ENCODE data around the gene CHST7. TPM values are rescaled to one million over a fixed set of nuclear protein-coding genes. Genes with fewer than 3 reads are reported as not detected.

Gene CHST7
- total RNA-seq, 3 donors from 2014 or later: 1.4 to 4.1 (median 2.7) TPM

- intact Hi-C loops (cut with DNase I, micrococcal nuclease): no loop called here
- peak; percentile 98 for ATAC-seq
- Histone ChIP-seq H3K36me3 (ENCODE audit: low read depth) (no peaks in the 10 kb centered on the region), H3K4me3 (peak within 1 kb of the TSS; percentile 56), H3K4me1 (ENCODE audit: low read depth) (peaks cover 2% of the 10 kb centered on the region), H3K9me3 (no peaks in the 10 kb centered on the region)
- no peak for TF ChIP-seq CTCF (IDR thresholded peaks at IDR 0.05)
- DNase-seq: peak; percentile 94 to 95 (median 94)
Measured at GRCh38 chrX:46545111-46546005, 28.2 kb upstream of the CHST7 start, which contains the start of gene ZNF674. Gene ZNF674, minus strand, starts transcription at chrX:46545421. Its CDS starts 3,334 bp downstream, at chrX:46542087.

- DNase-seq (no peak), ATAC-seq (no peak)
- Histone ChIP-seq H3K9me3 (no peaks in the 10 kb centered on the region), H3K4me3 (no peak overlapping the region), H3K36me3 (ENCODE audit: low read depth) (no peaks in the 10 kb centered on the region), H3K4me1 (ENCODE audit: low read depth) (peaks cover 2% of the 10 kb centered on the region)
- no peak for TF ChIP-seq CTCF (IDR thresholded peaks at IDR 0.05)
- intact Hi-C loops (cut with DNase I, micrococcal nuclease): no loop called here
Measured at GRCh38 chrX:46547857-46548256, 25.7 kb upstream of the CHST7 start.

- H3K4me1 ChIP-seq (ENCODE audit: low read depth): peaks cover 2% of the 10 kb centered on the region
- intact Hi-C loops (cut with DNase I, micrococcal nuclease): no loop called here
- TF ChIP-seq CTCF (IDR thresholded peaks at IDR 0.05): no peak
Measured at GRCh38 chrX:46549914-46550313, 23.7 kb upstream of the CHST7 start.

GRCh38 chrX:46551494-46552128, 22.0 kb upstream of the CHST7 start:
- H3K36me3 ChIP-seq (ENCODE audit: low read depth): no peaks in the 10 kb centered on the region
- H3K4me3 ChIP-seq: no peak overlapping the region
- H3K9me3 ChIP-seq: no peaks in the 10 kb centered on the region
- H3K4me1 ChIP-seq (ENCODE audit: low read depth): peaks cover 2% of the 10 kb centered on the region
- DNase-seq (no peak), ATAC-seq (no peak)
- intact Hi-C loops (cut with DNase I, micrococcal nuclease): no loop called here
- no peak for TF ChIP-seq CTCF (IDR thresholded peaks at IDR 0.05)

More at GRCh38 chrX:46549914-46550313, 23.7 kb upstream of the CHST7 start:
- no peaks in the 10 kb centered on the region for H3K36me3 ChIP-seq (ENCODE audit: low read depth)
- H3K4me3 ChIP-seq: no peak overlapping the region
- ATAC-seq: no peak
- H3K9me3 ChIP-seq: no peaks in the 10 kb centered on the region
- no peak for DNase-seq

- intact Hi-C loops (cut with DNase I, micrococcal nuclease): no loop called here
- Histone ChIP-seq H3K4me1 (ENCODE audit: low read depth) (no peaks in the 10 kb centered on the region), H3K4me3 (no peak overlapping the region), H3K36me3 (ENCODE audit: low read depth) (no peaks in the 10 kb centered on the region), H3K9me3 (no peaks in the 10 kb centered on the region)
- no peak for TF ChIP-seq CTCF (IDR thresholded peaks at IDR 0.05)
- DNase-seq (no peak), ATAC-seq (no peak)
Measured at GRCh38 chrX:46553935-46554334, 19.6 kb upstream of the CHST7 start.

All from mucosa of descending colon (tissue), 3 donors.